CD4-positive, alpha-beta memory T cell (primary cell): ENCODE data around the gene ASCC3. TPM values are rescaled to one million over a fixed set of nuclear protein-coding genes. Genes with fewer than 3 reads are reported as not detected.
"Not testable (repeated sequence)": the region's sequence is repeated elsewhere in the genome, so short reads cannot be mapped to it uniquely, and the experiment has no call there.

ENCODE experiments used
- CTCF ChIA-PET: fragments of 350-600 bp; sonication (Branson Sonifier 250); formaldehyde crosslinking; loops from one replicate; lab custom pipeline; 2021; ENCODE audit warnings: inconsistent platforms; ENCODE audit not compliant: partially characterized antibody; lab: Charles Lee
- POLR2A ChIA-PET: fragments of 350-600 bp; sonication (Branson Sonifier 250); formaldehyde crosslinking; loops from one replicate; lab custom pipeline; 2021; ENCODE audit not compliant: partially characterized antibody; lab: Charles Lee
- DNase-seq, 5 donors: peaks; one replicate each; pipeline versions ENCODE4 v3.0.0 to v3.0.0-alpha.2; 2020 to 2022; ENCODE audit warnings: mixed read lengths in 1 of 5
- H3K27ac ChIP-seq: one replicate; pipeline ENCODE4 v1.7.0; 2013; ENCODE audit warnings: low read depth, low read length
- H3K27me3 ChIP-seq: 2 replicates; pipeline ENCODE4 v1.7.0; 2013; ENCODE audit warnings: mild to moderate bottlenecking, low read length, moderate library complexity; ENCODE audit not compliant: insufficient read depth
- H3K36me3 ChIP-seq: 2 replicates; pipeline ENCODE4 v1.7.0; 2013; ENCODE audit warnings: mild to moderate bottlenecking, low read length, moderate library complexity; ENCODE audit not compliant: insufficient read depth
- H3K4me1 ChIP-seq: 2 replicates; pipeline ENCODE4 v1.7.0; 2013; ENCODE audit warnings: mild to moderate bottlenecking, low read length, moderate library complexity; ENCODE audit not compliant: insufficient read depth
- H3K4me3 ChIP-seq, 2 donors: one replicate each; pipeline ENCODE4 v1.7.0; 2013; ENCODE audit warnings: low read length in 2 of 2, mild to moderate bottlenecking in 1 of 2
- H3K9me3 ChIP-seq, 2 donors: one replicate each; pipeline ENCODE4 v1.7.0; 2013; ENCODE audit warnings: low read length in 2 of 2, control low read depth in 1 of 2; ENCODE audit not compliant: control insufficient read depth in 1 of 2
- H3K27ac Mint-ChIP-seq, 7 donors: one replicate each; pipeline ENCODE4 v1.8.0; 2020 to 2021; ENCODE audit warnings: mixed read lengths in 7 of 7, mild to moderate bottlenecking in 6 of 7, inconsistent platforms in 3 of 7, moderate library complexity in 3 of 7
- H3K27me3 Mint-ChIP-seq, 2 donors: one replicate each; pipeline ENCODE4 v1.8.0; 2020 to 2021; ENCODE audit warnings: mixed read lengths in 2 of 2
- H3K36me3 Mint-ChIP-seq, 2 donors: one replicate each; pipeline ENCODE4 v1.8.0; 2020 to 2021; ENCODE audit warnings: mixed read lengths in 2 of 2, inconsistent platforms in 1 of 2, mild to moderate bottlenecking in 1 of 2
- H3K4me1 Mint-ChIP-seq, 4 donors: one replicate each; pipeline ENCODE4 v1.8.0; 2020 to 2021; ENCODE audit warnings: mixed read lengths in 4 of 4, mild to moderate bottlenecking in 1 of 4
- H3K4me3 Mint-ChIP-seq, 8 donors: one replicate each; pipeline ENCODE4 v1.8.0; 2020 to 2021; ENCODE audit warnings: mixed read lengths in 8 of 8, mild to moderate bottlenecking in 7 of 8, moderate library complexity in 6 of 8, inconsistent platforms in 3 of 8
- H3K9me3 Mint-ChIP-seq, 8 donors: one replicate each; pipeline ENCODE4 v1.8.0; 2020 to 2021; ENCODE audit warnings: mixed read lengths in 8 of 8, mild to moderate bottlenecking in 5 of 8, inconsistent platforms in 3 of 8, moderate library complexity in 1 of 8
- intact Hi-C: fragments of 100-400 bp; cut with micrococcal nuclease; formaldehyde crosslinking; loops from one replicate; pipeline ENCODE4 v1.15.1; 2023
- polyA plus RNA-seq, 2 donors: library from polyadenylated mRNA; unstranded; fragments of 300-500 nt; fragmentation: Illumina TruSeq; gene quantifications; one replicate each; pipeline ENCODE4 v1.2.3, GENCODE V29; 2021
- total RNA-seq, 2 experiments: library from RNA; stranded (reverse); gene quantifications; one replicate each; pipeline ENCODE4 v1.2.3, GENCODE V29; 2021

Gene ASCC3
- total and polyA plus RNA-seq, 4 experiments from 2014 or later, result 13.0 to 57.9 (median 43.1) TPM

- intact Hi-C loops, H3K4me3 Mint-ChIP-seq, H3K4me1 Mint-ChIP-seq: not testable (repeated sequence)
Observed at GRCh38 chr6:100758386-100758785, 122.7 kb downstream of the ASCC3 start.

GRCh38 chr6:100753421-100753820, 127.7 kb downstream of the ASCC3 start:
- ChIA-PET CTCF (no interaction called here), POLR2A (no interaction called here)
- Mint-ChIP-seq H3K27me3 (no peaks in the 10 kb centered on the region), H3K27ac (no peak overlapping the region), H3K36me3 (peaks cover 37 to 40% of the 10 kb centered on the region in 2 donors), H3K4me3 (no peak overlapping the region), H3K4me1 (peaks cover 0 to 7% (median 1%) of the 10 kb centered on the region in 4 donors), H3K9me3 (no peaks in the 10 kb centered on the region)
- intact Hi-C loops, result no loop called here
- no peaks in the 10 kb centered on the region for H3K36me3 ChIP-seq
- no peaks in the 10 kb centered on the region for H3K4me1 ChIP-seq
- H3K27me3 ChIP-seq, result no peaks in the 10 kb centered on the region
- no peaks in the 10 kb centered on the region for H3K9me3 ChIP-seq
- no peak overlapping the region for H3K27ac ChIP-seq
- no peak overlapping the region for H3K4me3 ChIP-seq
- no peak for DNase-seq

More at GRCh38 chr6:100758386-100758785, 122.7 kb downstream of the ASCC3 start:
- H3K27ac ChIP-seq, CTCF ChIA-PET, DNase-seq, H3K4me1 ChIP-seq, H3K9me3 ChIP-seq, POLR2A ChIA-PET, H3K4me3 ChIP-seq, H3K27me3 ChIP-seq, H3K36me3 ChIP-seq, H3K27me3 Mint-ChIP-seq, H3K9me3 Mint-ChIP-seq, H3K27ac Mint-ChIP-seq: not testable (repeated sequence)
- peaks cover 64 to 76% of the 10 kb centered on the region in 2 donors for H3K36me3 Mint-ChIP-seq

- H3K9me3 Mint-ChIP-seq, result no peaks in the 10 kb centered on the region
- intact Hi-C loops, result no loop called here
- ChIA-PET CTCF (no interaction called here), POLR2A (no interaction called here)
- H3K9me3 ChIP-seq, result no peaks in the 10 kb centered on the region
- no peaks in the 10 kb centered on the region for H3K27me3 ChIP-seq
- DNase-seq, result no peak
- H3K27ac ChIP-seq, result no peak overlapping the region
- no peaks in the 10 kb centered on the region for H3K27me3 Mint-ChIP-seq
- H3K36me3 Mint-ChIP-seq, result peaks cover 30 to 31% of the 10 kb centered on the region in 2 donors
- no peak overlapping the region for H3K4me3 ChIP-seq
- H3K4me3 Mint-ChIP-seq, result no peak overlapping the region
- peaks cover 0 to 7% (median 1%) of the 10 kb centered on the region in 4 donors for H3K4me1 Mint-ChIP-seq
- H3K4me1 ChIP-seq, result no peaks in the 10 kb centered on the region
- H3K36me3 ChIP-seq, result no peaks in the 10 kb centered on the region
- no peak overlapping the region for H3K27ac Mint-ChIP-seq
Observed at GRCh38 chr6:100751590-100751989, 129.5 kb downstream of the ASCC3 start.

- Mint-ChIP-seq H3K27me3 (no peaks in the 10 kb centered on the region), H3K4me1 (peaks cover 5 to 18% (median 9%) of the 10 kb centered on the region in 4 donors), H3K36me3 (peaks cover 29 to 42% of the 10 kb centered on the region in 2 donors), H3K4me3 (no peak overlapping the region), H3K27ac (no peak overlapping the region), H3K9me3 (peaks cover 0 to 14% (median 3%) of the 10 kb centered on the region in 8 donors)
- ChIA-PET CTCF (no interaction called here), POLR2A (no interaction called here)
- Histone ChIP-seq H3K4me1 (no peaks in the 10 kb centered on the region), H3K4me3 (no peak overlapping the region), H3K36me3 (no peaks in the 10 kb centered on the region), H3K9me3 (no peaks in the 10 kb centered on the region), H3K27me3 (no peaks in the 10 kb centered on the region), H3K27ac (no peak overlapping the region)
- intact Hi-C loops, result no loop called here
- DNase-seq, result no peak
Observed at GRCh38 chr6:100745419-100746041, 135.6 kb downstream of the ASCC3 start.

- DNase-seq, result no peak
- ChIA-PET POLR2A (no interaction called here), CTCF (no interaction called here)
- Mint-ChIP-seq H3K27me3 (no peaks in the 10 kb centered on the region), H3K4me1 (peaks cover 27 to 49% (median 44%) of the 10 kb centered on the region in 4 donors), H3K4me3 (no peak overlapping the region), H3K27ac (no peak overlapping the region), H3K36me3 (peaks cover 24 to 36% of the 10 kb centered on the region in 2 donors), H3K9me3 (peaks cover 0 to 22% (median 9%) of the 10 kb centered on the region in 8 donors)
- Histone ChIP-seq H3K9me3 (no peaks in the 10 kb centered on the region), H3K36me3 (no peaks in the 10 kb centered on the region), H3K27me3 (no peaks in the 10 kb centered on the region), H3K4me1 (peaks cover 9% of the 10 kb centered on the region), H3K27ac (no peak overlapping the region), H3K4me3 (no peak overlapping the region)
- intact Hi-C loops, result no loop called here
Observed at GRCh38 chr6:100740439-100740838, 140.7 kb downstream of the ASCC3 start.

- H3K27ac ChIP-seq, intact Hi-C loops, H3K9me3 ChIP-seq, POLR2A ChIA-PET, H3K36me3 ChIP-seq, H3K4me1 ChIP-seq, H3K4me3 ChIP-seq, H3K27me3 ChIP-seq, H3K27me3 Mint-ChIP-seq, CTCF ChIA-PET: not testable (repeated sequence)
- Mint-ChIP-seq H3K27ac (peak overlapping the region in 5 of 7 donors; percentile 2 to 84 (median 49)), H3K36me3 (peaks cover 18 to 32% of the 10 kb centered on the region in 2 donors), H3K4me3 (peak overlapping the region in 1 of 8 donors; percentile 6), H3K9me3 (peaks cover 0 to 19% (median 9%) of the 10 kb centered on the region in 8 donors), H3K4me1 (peaks cover 27 to 49% (median 42%) of the 10 kb centered on the region in 4 donors)
- DNase-seq, result peak in 4 of 5 donors; percentile 3 to 15 (median 12)
Observed at GRCh38 chr6:100737720-100738119, 143.4 kb downstream of the ASCC3 start.

- ChIA-PET POLR2A (no interaction called here), CTCF (interaction anchor here (1.6 kb wide), 1 partner anchor 12 kb away, joined by 6 read pairs; no protein-coding TSS in a partner anchor)
- Mint-ChIP-seq H3K4me1 (peaks cover 0 to 7% (median 2%) of the 10 kb centered on the region in 4 donors), H3K9me3 (no peaks in the 10 kb centered on the region), H3K4me3 (no peak overlapping the region), H3K27ac (peak overlapping the region in 1 of 7 donors; percentile 17), H3K27me3 (no peaks in the 10 kb centered on the region), H3K36me3 (peaks cover 3 to 7% of the 10 kb centered on the region in 2 donors)
- Histone ChIP-seq H3K27me3 (no peaks in the 10 kb centered on the region), H3K4me3 (no peak overlapping the region), H3K4me1 (no peaks in the 10 kb centered on the region), H3K36me3 (no peaks in the 10 kb centered on the region), H3K27ac (no peak overlapping the region), H3K9me3 (no peaks in the 10 kb centered on the region)
- intact Hi-C loops, result no loop called here
- DNase-seq, result no peak
Observed at GRCh38 chr6:100731411-100731810, 149.7 kb downstream of the ASCC3 start.
